ENCODE results near the gene PCDHB2.
"Not testable (repeated sequence)": the region's sequence is repeated elsewhere in the genome, so short reads cannot be mapped to it uniquely, and the experiment has no call there.

Gene PCDHB2

GRCh38 chr5:141084487-141084989 lies 9.9 kb upstream of the PCDHB2 start:
- TF ChIP-seq CTCF (IDR thresholded peaks at IDR 0.05; ENCODE audit: low read depth, low read length), result peak; percentile 47
- peaks cover 4% of the 10 kb centered on the region for H3K9me3 ChIP-seq (ENCODE audit: severe bottlenecking)
- peak; percentile 43 for DNase-seq
- H3K27ac ChIP-seq, result no peak overlapping the region; the same call in 1 of the 2 replicates
- H3K27me3 ChIP-seq (ENCODE audit: insufficient read depth, low read depth, severe bottlenecking), result no peaks in the 10 kb centered on the region
- no peaks in the 10 kb centered on the region for H3K36me3 ChIP-seq
- H3K4me3 ChIP-seq (ENCODE audit: low read depth, low read length), result peak overlapping the region; percentile 52

- H3K36me3 ChIP-seq, result peaks cover 11% of the 10 kb centered on the region
- TF ChIP-seq CTCF (IDR thresholded peaks at IDR 0.05; ENCODE audit: low read depth, low read length), result no peak
- DNase-seq, result no peak
- no peaks in the 10 kb centered on the region for H3K27me3 ChIP-seq (ENCODE audit: insufficient read depth, low read depth, severe bottlenecking)
- H3K9me3 ChIP-seq (ENCODE audit: severe bottlenecking), result peaks cover 7% of the 10 kb centered on the region
- H3K27ac ChIP-seq, result no peak overlapping the region; the same call in 1 of the 2 replicates
- H3K4me3 ChIP-seq (ENCODE audit: low read depth, low read length), result peak overlapping the region; percentile 74
Measured at GRCh38 chr5:141095263-141095641, 837 bp downstream of the PCDHB2 start.

GRCh38 chr5:141096181-141096580 lies 1.8 kb downstream of the PCDHB2 start:
- not testable (repeated sequence) for H3K4me3 ChIP-seq (ENCODE audit: low read depth, low read length); DNase-seq; H3K27ac ChIP-seq; H3K9me3 ChIP-seq (ENCODE audit: severe bottlenecking); H3K27me3 ChIP-seq (ENCODE audit: insufficient read depth, low read depth, severe bottlenecking)
- peaks cover 11% of the 10 kb centered on the region for H3K36me3 ChIP-seq

GRCh38 chr5:141096586-141096985 lies 2.2 kb downstream of the PCDHB2 start:
- H3K27ac ChIP-seq; DNase-seq; H3K27me3 ChIP-seq (ENCODE audit: insufficient read depth, low read depth, severe bottlenecking); H3K4me3 ChIP-seq (ENCODE audit: low read depth, low read length); H3K9me3 ChIP-seq (ENCODE audit: severe bottlenecking): not testable (repeated sequence)
- peaks cover 11% of the 10 kb centered on the region for H3K36me3 ChIP-seq

- H3K9me3 ChIP-seq (ENCODE audit: severe bottlenecking), result peaks cover 5% of the 10 kb centered on the region
- no peak for DNase-seq
- H3K36me3 ChIP-seq, result peaks cover 11% of the 10 kb centered on the region
- TF ChIP-seq CTCF (IDR thresholded peaks at IDR 0.05; ENCODE audit: low read depth, low read length), result peak; percentile 20; the same call in 1 of the 2 replicates
- no peak within 1 kb of the TSS for H3K27ac ChIP-seq
- no peak within 1 kb of the TSS for H3K4me3 ChIP-seq (ENCODE audit: low read depth, low read length)
- H3K27me3 ChIP-seq (ENCODE audit: insufficient read depth, low read depth, severe bottlenecking), result no peaks in the 10 kb centered on the region
Measured at GRCh38 chr5:141100243-141100805, 5.9 kb downstream of the PCDHB2 start, which contains the start of gene PCDHB3. TSS of gene PCDHB3 (plus strand) at chr5:141100473. CDS start at chr5:141100650, 177 bp downstream.

- no peak for TF ChIP-seq CTCF (IDR thresholded peaks at IDR 0.05; ENCODE audit: low read depth, low read length)
- no peak overlapping the region for H3K4me3 ChIP-seq (ENCODE audit: low read depth, low read length)
- no peak for DNase-seq
- peaks cover 5% of the 10 kb centered on the region for H3K36me3 ChIP-seq
- H3K27ac ChIP-seq, result no peak overlapping the region
- H3K27me3 ChIP-seq (ENCODE audit: insufficient read depth, low read depth, severe bottlenecking), result no peaks in the 10 kb centered on the region
- H3K9me3 ChIP-seq (ENCODE audit: severe bottlenecking), result no peaks in the 10 kb centered on the region
Measured at GRCh38 chr5:141101059-141101458, 6.6 kb downstream of the PCDHB2 start.

- not testable (repeated sequence) for H3K27ac ChIP-seq; DNase-seq; H3K9me3 ChIP-seq (ENCODE audit: severe bottlenecking); H3K36me3 ChIP-seq; H3K27me3 ChIP-seq (ENCODE audit: insufficient read depth, low read depth, severe bottlenecking); H3K4me3 ChIP-seq (ENCODE audit: low read depth, low read length)
Measured at GRCh38 chr5:141102070-141102469, 7.7 kb downstream of the PCDHB2 start.

GRCh38 chr5:141102471-141102870 lies 8.1 kb downstream of the PCDHB2 start:
- DNase-seq; H3K4me3 ChIP-seq (ENCODE audit: low read depth, low read length); H3K9me3 ChIP-seq (ENCODE audit: severe bottlenecking); H3K27me3 ChIP-seq (ENCODE audit: insufficient read depth, low read depth, severe bottlenecking); H3K27ac ChIP-seq; H3K36me3 ChIP-seq: not testable (repeated sequence)
